ENCODE results near the gene ENPP7. TPM values are rescaled to one million over a fixed set of nuclear protein-coding genes. Genes with fewer than 3 reads are reported as not detected.

The ENPP7 gene
- polyA plus RNA-seq, 1 donor = 4.7 TPM

GRCh38 chr17:79702550-79703236 is 28.1 kb upstream of the ENPP7 start:
- DNase-seq = no peak

GRCh38 chr17:79704691-79705090 is 26.1 kb upstream of the ENPP7 start:
- no peak for DNase-seq

DNA sequence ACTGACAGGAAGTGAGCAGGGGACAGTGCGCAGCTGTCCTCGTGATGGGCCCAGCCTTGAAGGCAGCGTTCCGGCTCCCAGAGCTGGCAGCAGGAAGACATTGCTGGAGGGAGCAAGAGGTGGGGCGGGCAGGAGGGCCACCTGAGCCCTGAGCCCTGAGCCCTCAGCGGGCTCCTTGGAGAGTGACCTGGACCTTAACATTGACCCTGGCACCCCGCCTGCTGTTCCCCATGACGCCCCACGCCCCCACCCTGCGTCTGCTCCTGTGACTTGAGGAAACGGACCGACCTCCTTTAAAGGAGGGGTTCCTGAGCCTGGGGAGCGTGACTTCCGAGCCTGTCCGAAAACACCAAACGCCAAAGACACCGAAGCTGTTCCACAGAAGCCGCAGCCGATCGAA is 25.1 kb upstream of the ENPP7 start:
- no peak for DNase-seq

DNA sequence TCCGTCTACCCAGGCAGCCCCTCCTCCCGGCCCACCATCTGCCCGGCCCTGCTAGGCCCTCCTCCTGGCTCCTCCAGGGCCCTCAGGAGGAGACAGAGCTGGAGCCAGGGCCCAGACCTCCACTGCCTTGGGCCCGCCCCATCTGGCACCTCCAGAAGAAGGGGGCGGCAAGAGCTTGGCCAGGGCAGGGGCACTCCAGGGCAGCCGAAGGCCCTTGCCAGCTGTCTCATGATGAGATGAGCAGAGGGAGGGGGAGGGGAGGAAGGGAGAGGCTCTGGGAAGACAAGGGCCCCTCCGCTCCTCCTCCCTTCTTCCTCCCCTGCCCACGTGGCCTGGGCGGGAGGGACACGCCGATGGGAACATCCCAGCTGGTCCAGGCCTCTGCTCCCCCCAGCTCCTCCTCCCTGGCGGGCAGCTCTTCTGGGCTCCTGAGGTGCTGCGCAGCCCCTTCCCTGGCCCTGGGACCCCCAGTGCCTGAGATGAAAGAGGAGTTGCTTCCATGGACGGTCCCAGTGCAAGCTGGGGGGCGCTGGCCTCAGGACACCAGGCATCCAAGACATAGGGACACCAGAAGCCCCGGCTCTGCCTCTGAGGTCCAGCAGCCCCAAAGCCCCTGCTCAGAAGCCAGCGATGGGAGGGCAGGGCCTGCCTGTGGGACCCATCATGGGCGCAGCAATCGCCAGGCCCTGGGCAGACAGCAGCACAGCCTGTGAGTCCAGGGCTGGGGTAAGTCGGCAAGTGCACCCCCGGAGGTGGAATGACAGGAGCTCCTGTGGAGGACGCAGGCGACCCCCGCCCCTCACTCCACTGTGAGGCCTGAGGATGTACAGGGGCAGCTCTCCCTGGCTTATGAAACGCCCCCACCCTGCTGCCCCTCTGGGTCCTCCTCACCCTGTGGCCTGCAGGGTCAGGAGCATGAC is 23.6 kb upstream of the ENPP7 start:
- peak; percentile 44 for DNase-seq

DNA sequence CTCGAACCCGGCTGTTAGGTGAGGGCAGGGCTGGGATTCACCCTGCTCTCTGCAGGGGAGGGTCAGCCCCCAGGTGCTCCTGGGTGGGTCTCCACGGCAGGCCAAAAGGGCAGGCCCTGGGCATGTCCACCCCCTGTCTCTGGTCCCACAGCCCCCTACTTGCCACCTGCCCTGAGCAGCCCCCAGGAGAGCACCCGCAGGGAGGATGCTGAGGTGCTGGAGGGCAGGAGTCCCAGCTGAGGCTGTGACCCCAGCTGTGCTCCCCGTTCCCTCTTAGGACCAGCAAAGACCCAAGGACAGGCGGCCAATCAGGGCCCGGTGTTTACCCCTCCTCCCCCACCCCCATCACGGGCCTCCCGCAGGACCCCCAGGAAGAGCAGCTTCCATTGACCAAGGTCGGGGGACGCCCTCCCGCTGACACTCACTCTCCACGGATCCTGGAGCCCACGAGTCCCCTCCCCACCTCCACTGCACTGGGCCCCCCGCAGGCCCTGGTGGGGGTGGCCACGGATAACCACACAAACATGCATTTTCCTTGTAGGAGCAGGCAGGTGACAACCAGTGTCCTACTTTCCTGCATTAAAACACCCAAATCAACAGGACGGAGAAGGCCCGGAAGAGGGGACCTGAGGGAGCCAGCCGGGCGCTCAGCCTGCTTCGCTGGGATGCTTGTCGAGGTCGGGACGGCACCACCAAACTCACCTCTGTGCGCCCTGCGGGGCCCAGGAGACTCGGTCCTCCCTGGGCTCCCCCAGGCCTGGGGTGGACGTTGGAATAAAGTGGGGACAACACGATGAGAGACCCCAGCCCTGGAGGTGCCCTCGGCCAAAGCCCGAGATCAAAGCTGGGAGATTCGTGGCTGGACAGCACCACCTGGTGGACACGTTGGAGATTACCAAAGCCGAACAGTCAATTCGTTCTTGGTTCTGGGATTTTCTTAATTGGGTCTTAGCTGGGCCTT is 22.5 kb upstream of the ENPP7 start:
- DNase-seq = peak; percentile 38

GRCh38 chr17:79711715-79712305 is 18.9 kb upstream of the ENPP7 start:
- no peak for DNase-seq

- DNase-seq = no peak
Measured at GRCh38 chr17:79713391-79713790, 17.4 kb upstream of the ENPP7 start.

- DNase-seq = no peak
Measured at GRCh38 chr17:79714176-79715097, 16.3 kb upstream of the ENPP7 start.

- no peak for DNase-seq
Measured at GRCh38 chr17:79715098-79715942, 15.4 kb upstream of the ENPP7 start.

- DNase-seq = no peak
Measured at GRCh38 chr17:79715943-79716797, 14.6 kb upstream of the ENPP7 start.

GRCh38 chr17:79720705-79721292 is 9.9 kb upstream of the ENPP7 start:
- no peak for DNase-seq

DNA sequence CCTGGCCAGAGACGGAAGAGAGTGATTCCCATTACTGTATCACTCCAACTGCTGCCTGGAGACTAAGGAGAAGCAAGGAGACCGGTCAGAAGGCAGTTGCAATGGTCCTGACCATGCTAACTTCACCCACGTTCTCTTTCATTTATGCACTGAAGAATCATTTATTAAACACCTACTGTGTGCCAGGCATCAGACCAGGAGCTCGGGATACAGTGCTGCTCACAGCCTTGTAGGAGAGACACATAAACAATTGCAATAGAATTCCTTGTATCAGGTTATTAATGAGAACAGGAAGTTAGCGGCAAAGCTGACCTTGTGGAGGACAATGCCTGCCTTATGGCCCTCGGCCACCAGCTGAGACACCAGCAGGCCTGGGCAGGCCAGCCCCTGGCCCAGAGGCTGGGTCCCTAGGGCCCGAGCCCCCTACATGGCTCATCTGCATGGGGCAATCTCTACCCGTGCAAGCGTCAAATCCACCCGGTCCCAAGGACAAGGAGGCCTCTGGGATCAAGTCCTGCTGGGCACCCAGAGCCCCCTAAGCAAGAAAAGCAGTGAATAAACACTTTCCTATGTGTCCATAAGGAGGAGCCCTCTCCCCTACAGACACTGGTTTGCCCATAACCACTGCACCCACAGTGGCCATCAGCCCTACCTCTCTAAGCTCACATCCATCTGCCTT is 8.6 kb upstream of the ENPP7 start:
- no peak for DNase-seq

GRCh38 chr17:79722787-79723186 is 8.0 kb upstream of the ENPP7 start:
- no peak for DNase-seq

- DNase-seq = peak; percentile 93
Measured at GRCh38 chr17:79728169-79728907, 2.4 kb upstream of the ENPP7 start.

- no peak for DNase-seq
Measured at GRCh38 chr17:79728908-79729471, 1.8 kb upstream of the ENPP7 start.

DNA sequence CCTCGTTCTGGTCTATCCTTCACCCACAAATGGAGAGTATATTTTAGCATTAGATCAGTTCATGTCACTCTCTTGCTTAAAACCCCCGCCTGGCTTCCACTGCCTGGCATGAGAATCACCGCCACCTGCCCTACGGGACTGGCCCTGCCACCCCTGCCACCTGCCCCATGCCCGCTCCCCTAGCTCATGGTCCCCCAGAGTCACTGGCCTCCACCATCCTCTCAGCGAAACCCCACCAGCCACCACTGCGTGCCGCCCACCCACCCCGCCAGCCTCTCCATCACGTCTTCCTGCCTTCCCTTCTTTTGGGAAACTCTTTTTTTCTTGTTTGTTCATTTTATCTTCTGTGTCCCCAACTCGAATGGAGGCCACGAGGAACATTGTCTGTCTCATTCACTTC is 982 bp upstream of the ENPP7 start:
- DNase-seq = no peak

- no peak for DNase-seq
Measured at GRCh38 chr17:79730437-79730768, 340 bp upstream of the ENPP7 start.
